MM.1S (cell line): Measurements from ENCODE around the gene MORF4L2.

ENCODE experiments used
- DNase-seq: peaks from one replicate; pipeline ENCODE4 v3.0.0-alpha.2; 2015
- H2AFZ ChIP-seq: fragments of 300-600 bp; sonication (generic); 2 replicates; pipeline ENCODE4 v1.6.0; 2016; ENCODE audit warnings: antibody characterized with exemption, low read length
- H3F3A ChIP-seq: fragments of 300-600 bp; sonication (generic); 2 replicates; pipeline ENCODE4 v1.6.1; 2016; ENCODE audit warnings: mild to moderate bottlenecking, antibody characterized with exemption, low read length, moderate library complexity, mixed read lengths; ENCODE audit not compliant: insufficient read depth
- H3K27ac ChIP-seq: fragments of 300-600 bp; sonication (generic); 2 replicates; pipeline ENCODE4 v1.5.1; 2016; ENCODE audit warnings: mild to moderate bottlenecking, low read length
- H3K27me3 ChIP-seq: fragments of 300-600 bp; sonication (generic); replicated peaks from 2 replicates; pipeline ENCODE4 v1.6.0; 2016; ENCODE audit warnings: low read length; ENCODE audit not compliant: insufficient read depth
- H3K36me3 ChIP-seq: fragments of 300-600 bp; sonication (generic); replicated peaks from 2 replicates; pipeline ENCODE4 v1.6.1; 2016; ENCODE audit warnings: mild to moderate bottlenecking, low read length, mixed read lengths; ENCODE audit not compliant: insufficient read depth
- H3K4me1 ChIP-seq: fragments of 300-600 bp; sonication (generic); 2 replicates; pipeline ENCODE4 v1.6.1; 2016; ENCODE audit warnings: low read length, mixed read lengths
- H3K4me2 ChIP-seq: fragments of 300-600 bp; sonication (generic); 2 replicates; pipeline ENCODE4 v1.6.0; 2016; ENCODE audit warnings: low read depth, low read length
- H3K4me3 ChIP-seq: fragments of 300-600 bp; sonication (generic); 2 replicates; pipeline ENCODE4 v1.5.1; 2016; ENCODE audit warnings: low read length, mixed read lengths
- H3K79me2 ChIP-seq: fragments of 300-600 bp; sonication (generic); 2 replicates; pipeline ENCODE4 v1.6.1; 2016; ENCODE audit warnings: mixed run types, low read length, mixed read lengths
- H3K9ac ChIP-seq: fragments of 300-600 bp; sonication (generic); 2 replicates; pipeline ENCODE4 v1.6.1; 2016; ENCODE audit warnings: low read length, mixed read lengths
- H3K9me2 ChIP-seq: fragments of 300-600 bp; sonication (generic); replicated peaks from 2 replicates; pipeline ENCODE4 v1.6.1; 2016; ENCODE audit warnings: mild to moderate bottlenecking, low read length, mixed read lengths; ENCODE audit not compliant: insufficient read depth
- H3K9me3 ChIP-seq: fragments of 300-600 bp; sonication (generic); replicated peaks from 2 replicates; pipeline ENCODE4 v1.6.1; 2016; ENCODE audit warnings: mild to moderate bottlenecking, low read length, mixed read lengths; ENCODE audit not compliant: insufficient read depth
- H4K20me1 ChIP-seq: fragments of 300-600 bp; sonication (generic); 2 replicates; pipeline ENCODE4 v1.6.1; 2016; ENCODE audit warnings: mild to moderate bottlenecking, low read length, moderate library complexity, mixed read lengths; ENCODE audit not compliant: insufficient read depth
- CTCF ChIP-seq: fragments of 300-600 bp; sonication (generic); IDR thresholded peaks from 2 replicates; pipeline ENCODE4 v1.5.1; 2016; ENCODE audit warnings: antibody characterized with exemption, low read length, mixed read lengths
- EZH2 ChIP-seq: fragments of 300-600 bp; sonication (generic); optimal IDR thresholded peaks from 2 replicates; pipeline ENCODE3; 2017; ENCODE audit warnings: low read depth, mild to moderate bottlenecking, antibody characterized with exemption, low read length, mixed read lengths
- EZH2phosphoT487 ChIP-seq: fragments of 300-600 bp; sonication (generic); IDR thresholded peaks from 2 replicates; pipeline ENCODE4 v1.6.1; 2018; ENCODE audit warnings: antibody characterized with exemption, low read length

The MORF4L2 gene

GRCh38 chrX:103730796-103731493 is 44.4 kb upstream of the MORF4L2 start:
- H3F3A ChIP-seq: no peaks in the 10 kb centered on the region; the same call in 1 of the 2 replicates
- TF ChIP-seq EZH2phosphoT487: no peak
- TF ChIP-seq CTCF: no peak
- TF ChIP-seq EZH2: no peak
- H2AFZ ChIP-seq: no peak overlapping the region
- H3K9ac ChIP-seq: no peak overlapping the region
- H3K27me3 ChIP-seq: no peaks in the 10 kb centered on the region
- no peak overlapping the region for H3K4me3 ChIP-seq
- no peaks in the 10 kb centered on the region for H3K9me3 ChIP-seq
- no peaks in the 10 kb centered on the region for H3K79me2 ChIP-seq
- DNase-seq: no peak
- H3K4me2 ChIP-seq: no peak overlapping the region
- peaks cover 8% of the 10 kb centered on the region; the same call in 1 of the 2 replicates for H3K4me1 ChIP-seq
- H3K36me3 ChIP-seq: no peaks in the 10 kb centered on the region
- H3K27ac ChIP-seq: no peak overlapping the region
- no peaks in the 10 kb centered on the region for H4K20me1 ChIP-seq
- no peaks in the 10 kb centered on the region for H3K9me2 ChIP-seq

- Histone ChIP-seq H3F3A (no peaks in the 10 kb centered on the region; the same call in 1 of the 2 replicates), H3K9ac (no peak overlapping the region), H3K27ac (no peak overlapping the region), H2AFZ (no peak overlapping the region), H3K36me3 (no peaks in the 10 kb centered on the region), H4K20me1 (no peaks in the 10 kb centered on the region), H3K4me3 (no peak overlapping the region), H3K9me2 (no peaks in the 10 kb centered on the region), H3K79me2 (no peaks in the 10 kb centered on the region), H3K4me2 (no peak overlapping the region), H3K9me3 (no peaks in the 10 kb centered on the region), H3K27me3 (no peaks in the 10 kb centered on the region), H3K4me1 (peaks cover 8% of the 10 kb centered on the region; the same call in 1 of the 2 replicates)
- no peak for DNase-seq
- no peak for TF ChIP-seq CTCF
- no peak for TF ChIP-seq EZH2
- TF ChIP-seq EZH2phosphoT487: no peak
These were observed 43.8 kb upstream of the MORF4L2 start for GRCh38 chrX:103730147-103730795.

GRCh38 chrX:103729015-103729414 is 42.5 kb upstream of the MORF4L2 start:
- Histone ChIP-seq H3K27ac (no peak overlapping the region), H3K9me2 (no peaks in the 10 kb centered on the region), H3K79me2 (no peaks in the 10 kb centered on the region), H3K36me3 (no peaks in the 10 kb centered on the region), H3F3A (no peaks in the 10 kb centered on the region; the same call in 1 of the 2 replicates), H3K27me3 (no peaks in the 10 kb centered on the region), H3K4me2 (no peak overlapping the region), H2AFZ (no peak overlapping the region), H3K4me3 (no peak overlapping the region), H3K4me1 (peaks cover 4% of the 10 kb centered on the region; the same call in 1 of the 2 replicates), H4K20me1 (no peaks in the 10 kb centered on the region), H3K9me3 (no peaks in the 10 kb centered on the region), H3K9ac (no peak overlapping the region)
- no peak for DNase-seq
- TF ChIP-seq EZH2: no peak
- TF ChIP-seq EZH2phosphoT487: no peak
- no peak for TF ChIP-seq CTCF
